ENCODE data around the gene CCDC183.

- TF ChIP-seq, protein P1, sequence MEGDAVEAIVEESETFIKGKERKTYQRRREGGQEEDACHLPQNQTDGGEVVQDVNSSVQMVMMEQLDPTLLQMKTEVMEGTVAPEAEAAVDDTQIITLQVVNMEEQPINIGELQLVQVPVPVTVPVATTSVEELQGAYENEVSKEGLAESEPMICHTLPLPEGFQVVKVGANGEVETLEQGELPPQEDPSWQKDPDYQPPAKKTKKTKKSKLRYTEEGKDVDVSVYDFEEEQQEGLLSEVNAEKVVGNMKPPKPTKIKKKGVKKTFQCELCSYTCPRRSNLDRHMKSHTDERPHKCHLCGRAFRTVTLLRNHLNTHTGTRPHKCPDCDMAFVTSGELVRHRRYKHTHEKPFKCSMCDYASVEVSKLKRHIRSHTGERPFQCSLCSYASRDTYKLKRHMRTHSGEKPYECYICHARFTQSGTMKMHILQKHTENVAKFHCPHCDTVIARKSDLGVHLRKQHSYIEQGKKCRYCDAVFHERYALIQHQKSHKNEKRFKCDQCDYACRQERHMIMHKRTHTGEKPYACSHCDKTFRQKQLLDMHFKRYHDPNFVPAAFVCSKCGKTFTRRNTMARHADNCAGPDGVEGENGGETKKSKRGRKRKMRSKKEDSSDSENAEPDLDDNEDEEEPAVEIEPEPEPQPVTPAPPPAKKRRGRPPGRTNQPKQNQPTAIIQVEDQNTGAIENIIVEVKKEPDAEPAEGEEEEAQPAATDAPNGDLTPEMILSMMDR (IDR thresholded peaks at IDR 0.05): no peak
- no peak for TF ChIP-seq POLR2A (IDR thresholded peaks at IDR 0.05)
Measured at GRCh38 chr9:136838314-136839228, 42.4 kb downstream of the CCDC183 start.

Data from sigmoid colon (tissue), 3 donors.